CD4-positive, alpha-beta T cell (primary cell): Measurements from ENCODE around the gene NPSR1. TPM values are rescaled to one million over a fixed set of nuclear protein-coding genes. Genes with fewer than 3 reads are reported as not detected.

Experiments
- ATAC-seq: fragments of 200-7000 bp; cut with Tn5 transposase; one replicate; pipeline ENCODE4 v1.10.0; 2022; ENCODE audit warnings: mild to moderate bottlenecking; ENCODE audit not compliant: poor library complexity
- CTCF ChIA-PET: fragments of 350-600 bp; sonication (Branson Sonifier 250); formaldehyde crosslinking; loops from one replicate; lab custom pipeline; 2021; ENCODE audit warnings: antibody characterized with exemption, inconsistent platforms; lab: Charles Lee
- POLR2A ChIA-PET: fragments of 350-600 bp; sonication (Branson Sonifier 250); formaldehyde crosslinking; loops from one replicate; lab custom pipeline; 2021; ENCODE audit warnings: antibody characterized with exemption, inconsistent platforms; lab: Charles Lee
- DNase-seq, 14 experiments: peaks; one replicate each; pipeline ENCODE4 v3.0.0-alpha.2; 2013 to 2020; ENCODE audit warnings: mixed read lengths in 2 of 14
- H3K27ac ChIP-seq, 2 donors: one replicate each; pipeline versions ENCODE4 v1.5.1 to v1.7.0; 2013; ENCODE audit warnings: low read length in 2 of 2, low read depth in 1 of 2, mild to moderate bottlenecking in 1 of 2
- H3K27me3 ChIP-seq, 2 experiments: 1 replicate in 1 of 2; 2 replicates in 1 of 2; pipeline versions ENCODE4 v1.6.1 to v1.7.0; 2013; ENCODE audit warnings: low read length in 2 of 2, control low read depth in 1 of 2, mild to moderate bottlenecking in 1 of 2, moderate library complexity in 1 of 2; ENCODE audit not compliant: insufficient read depth in 2 of 2, control insufficient read depth in 1 of 2
- H3K36me3 ChIP-seq: one replicate; pipeline ENCODE4 v1.6.1; 2013; ENCODE audit warnings: low read length, control low read depth; ENCODE audit not compliant: insufficient read depth
- H3K4me1 ChIP-seq: one replicate; pipeline ENCODE4 v1.6.1; 2013; ENCODE audit warnings: low read length, control low read depth; ENCODE audit not compliant: insufficient read depth
- H3K4me3 ChIP-seq: one replicate; pipeline ENCODE4 v1.5.1; 2013; ENCODE audit warnings: mild to moderate bottlenecking, low read length, moderate library complexity
- H3K9me3 ChIP-seq, 2 experiments: 1 replicate in 1 of 2; 2 replicates in 1 of 2; pipeline versions ENCODE4 v1.6.1 to v1.7.0; 2013; ENCODE audit warnings: low read length in 2 of 2, mild to moderate bottlenecking in 2 of 2, control low read depth in 1 of 2, moderate library complexity in 1 of 2; ENCODE audit not compliant: control insufficient read depth in 1 of 2, insufficient read depth in 1 of 2
- H3K27ac Mint-ChIP-seq: one replicate; pipeline ENCODE4 v1.8.0; 2020; ENCODE audit warnings: mixed read lengths
- H3K27me3 Mint-ChIP-seq: one replicate; pipeline ENCODE4 v1.8.0; 2021; ENCODE audit warnings: mixed read lengths
- H3K36me3 Mint-ChIP-seq: one replicate; pipeline ENCODE4 v1.8.0; 2021; ENCODE audit warnings: low read depth, mixed read lengths
- H3K4me1 Mint-ChIP-seq: one replicate; pipeline ENCODE4 v1.8.0; 2021; ENCODE audit warnings: low read depth, mixed read lengths
- H3K4me3 Mint-ChIP-seq: one replicate; pipeline ENCODE4 v1.8.0; 2020; ENCODE audit warnings: mild to moderate bottlenecking, mixed read lengths
- H3K9me3 Mint-ChIP-seq: one replicate; pipeline ENCODE4 v1.8.0; 2020; ENCODE audit warnings: mixed read lengths
- CTCF ChIP-seq: fragments of 200-600 bp; IDR thresholded peaks from one replicate; pipeline ENCODE4 v1.8.0; 2022; ENCODE audit warnings: antibody characterized with exemption, mild to moderate bottlenecking
- intact Hi-C, 2 experiments: fragments of 100-400 bp; cut with DNase I in 1 of 2; cut with micrococcal nuclease in 1 of 2; formaldehyde crosslinking; loops; one replicate each; pipeline versions ENCODE4 v1.15.1 to v1.9.0; 2023 to 2025; cut with DNase I, micrococcal nuclease
- total RNA-seq, 174 experiments: library from RNA in 2 of 174; stranded (reverse) in 2 of 174; gene quantifications; one replicate each; pipeline ENCODE4 v1.2.3 and lab custom pipeline; 2021 to 2026

NPSR1 gene
- total RNA-seq, 2 experiments from 2014 or later = not detected

- ATAC-seq (no peak), DNase-seq (no peak)
- peaks cover 24% of the 10 kb centered on the region for H3K27me3 Mint-ChIP-seq
- H3K9me3 Mint-ChIP-seq = no peaks in the 10 kb centered on the region
- H3K9me3 ChIP-seq = no peaks in the 10 kb centered on the region
- TF ChIP-seq CTCF = no peak
- H3K27me3 ChIP-seq = peaks cover 0 to 7% of the 10 kb centered on the region in 2 experiments
- ChIA-PET POLR2A (no interaction called here), CTCF (no interaction called here)
- no peak overlapping the region for H3K27ac ChIP-seq
- H3K4me1 ChIP-seq = no peaks in the 10 kb centered on the region
- H3K4me3 Mint-ChIP-seq = no peak overlapping the region
- H3K36me3 Mint-ChIP-seq = no peaks in the 10 kb centered on the region
- intact Hi-C loops = no loop called here
- H3K27ac Mint-ChIP-seq = no peak overlapping the region
- no peaks in the 10 kb centered on the region for H3K4me1 Mint-ChIP-seq
- H3K36me3 ChIP-seq = no peaks in the 10 kb centered on the region
- no peak overlapping the region for H3K4me3 ChIP-seq
Measured at GRCh38 chr7:34740840-34741239, 82.8 kb downstream of the NPSR1 start.

- Mint-ChIP-seq H3K4me3 (no peak overlapping the region), H3K9me3 (no peaks in the 10 kb centered on the region), H3K27ac (no peak overlapping the region), H3K27me3 (peaks cover 16% of the 10 kb centered on the region), H3K36me3 (no peaks in the 10 kb centered on the region), H3K4me1 (no peaks in the 10 kb centered on the region)
- POLR2A ChIA-PET = interaction anchor here (0.7 kb wide), 1 partner anchor 11 kb away, joined by 3 read pairs; no protein-coding TSS in a partner anchor
- CTCF ChIA-PET = no interaction called here
- Histone ChIP-seq H3K36me3 (no peaks in the 10 kb centered on the region), H3K27me3 (peaks cover 0 to 4% of the 10 kb centered on the region in 2 experiments), H3K27ac (no peak overlapping the region), H3K4me1 (no peaks in the 10 kb centered on the region), H3K4me3 (no peak overlapping the region), H3K9me3 (no peaks in the 10 kb centered on the region)
- DNase-seq (no peak), ATAC-seq (no peak)
- intact Hi-C loops = no loop called here
- no peak for TF ChIP-seq CTCF
Measured at GRCh38 chr7:34747176-34747781, 89.3 kb downstream of the NPSR1 start.

GRCh38 chr7:34747867-34748727, 90.1 kb downstream of the NPSR1 start:
- Histone ChIP-seq H3K4me3 (no peak overlapping the region), H3K27me3 (peaks cover 0 to 4% of the 10 kb centered on the region in 2 experiments), H3K4me1 (no peaks in the 10 kb centered on the region), H3K36me3 (no peaks in the 10 kb centered on the region), H3K27ac (no peak overlapping the region), H3K9me3 (no peaks in the 10 kb centered on the region)
- Mint-ChIP-seq H3K27ac (no peak overlapping the region), H3K9me3 (no peaks in the 10 kb centered on the region), H3K4me3 (no peak overlapping the region), H3K27me3 (peaks cover 13% of the 10 kb centered on the region), H3K4me1 (no peaks in the 10 kb centered on the region), H3K36me3 (no peaks in the 10 kb centered on the region)
- ChIA-PET CTCF (no interaction called here), POLR2A (interaction anchor here (0.7 kb wide), 1 partner anchor 12 kb away, joined by 3 read pairs; no protein-coding TSS in a partner anchor)
- ATAC-seq = no peak
- DNase-seq = no peak
- TF ChIP-seq CTCF = no peak
- intact Hi-C loops = no loop called here
